HG03175 (cell line): ENCODE results near the gene ANKRD52.
A peak's percentile ranks its signal among the peaks of the same experiment; 100 is the strongest.
"Not testable (repeated sequence)": the region's sequence is repeated elsewhere in the genome, so short reads cannot be mapped to it uniquely, and the experiment has no call there.

Experiments used
- ATAC-seq: cut with Tn5 transposase; IDR thresholded peaks from one replicate; pipeline ENCODE4 v1.9.1; 2021; ENCODE audit warnings: mild to moderate bottlenecking, moderate library complexity; ENCODE audit not compliant: unreplicated experiment

The ANKRD52 gene

DNA sequence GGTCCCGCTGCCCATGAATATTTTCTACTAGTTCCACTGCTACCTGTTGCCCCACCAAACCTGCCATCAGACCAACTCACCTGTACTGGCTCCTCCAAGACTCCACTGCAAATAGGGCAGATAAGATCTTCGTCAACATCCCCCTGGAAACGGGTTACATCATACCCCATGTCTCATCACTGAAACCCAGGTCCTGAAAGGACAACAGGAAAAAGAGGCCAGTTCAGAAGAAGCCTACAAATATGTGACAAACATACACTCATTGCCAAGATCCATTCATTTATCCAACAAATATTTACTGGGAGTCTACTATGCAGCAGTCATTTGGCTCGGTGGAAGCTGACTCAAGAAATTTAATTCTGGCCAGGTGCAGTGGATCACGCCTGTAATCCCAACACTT is 44.3 kb downstream of the ANKRD52 start:
- no peak for ATAC-seq

DNA sequence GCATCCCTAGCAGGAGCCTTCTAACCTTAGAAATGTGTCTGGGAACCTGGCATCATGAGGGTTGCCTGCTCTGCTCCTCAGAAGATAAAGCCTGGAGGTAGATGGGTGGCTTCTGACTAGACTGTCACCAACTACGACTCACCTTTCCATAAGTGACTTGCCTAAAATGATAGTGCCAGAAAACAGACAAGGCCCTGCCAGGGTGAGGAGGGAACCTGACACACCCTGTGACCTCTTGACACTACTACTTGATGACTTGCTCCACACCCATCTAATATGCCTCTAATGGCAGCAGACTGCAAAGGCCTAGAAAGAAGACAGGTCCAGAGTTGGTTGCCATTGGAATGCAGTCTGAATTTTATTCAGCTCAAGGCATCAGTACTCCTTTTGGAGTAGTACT is 45.8 kb downstream of the ANKRD52 start:
- ATAC-seq: no peak

GRCh38 chr12:56208006-56208405 is 50.2 kb downstream of the ANKRD52 start:
- no peak for ATAC-seq

GRCh38 chr12:56206452-56207166 is 51.6 kb downstream of the ANKRD52 start:
- no peak for ATAC-seq

GRCh38 chr12:56205445-56205844 is 52.7 kb downstream of the ANKRD52 start:
- no peak for ATAC-seq

GRCh38 chr12:56204275-56204674 is 53.9 kb downstream of the ANKRD52 start:
- no peak for ATAC-seq

DNA sequence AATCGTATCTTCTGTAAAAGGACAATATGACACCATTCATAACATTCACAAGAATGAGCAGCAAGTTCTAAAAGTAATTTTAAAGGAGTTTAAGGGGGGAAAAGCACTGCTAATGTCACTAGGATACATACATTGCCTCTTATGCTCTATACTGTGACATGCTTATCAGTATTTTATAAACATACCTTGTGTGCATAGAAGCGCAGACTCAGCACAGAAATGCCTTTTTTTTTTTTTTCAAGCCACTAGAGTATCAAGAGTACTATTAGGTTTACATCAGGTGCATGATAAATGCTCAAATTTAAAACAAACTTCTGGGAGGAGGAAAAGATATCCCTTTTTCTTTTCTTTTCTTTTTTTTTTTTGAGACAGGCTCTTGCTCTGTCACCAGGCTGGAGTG is 55.3 kb downstream of the ANKRD52 start:
- no peak for ATAC-seq

- ATAC-seq: no peak
These were observed 55.8 kb downstream of the ANKRD52 start for GRCh38 chr12:56202366-56202765.

- ATAC-seq: no peak
These were observed 59.3 kb downstream of the ANKRD52 start for GRCh38 chr12:56198836-56199235.

- no peak for ATAC-seq
These were observed 60.1 kb downstream of the ANKRD52 start for GRCh38 chr12:56197921-56198635.

DNA sequence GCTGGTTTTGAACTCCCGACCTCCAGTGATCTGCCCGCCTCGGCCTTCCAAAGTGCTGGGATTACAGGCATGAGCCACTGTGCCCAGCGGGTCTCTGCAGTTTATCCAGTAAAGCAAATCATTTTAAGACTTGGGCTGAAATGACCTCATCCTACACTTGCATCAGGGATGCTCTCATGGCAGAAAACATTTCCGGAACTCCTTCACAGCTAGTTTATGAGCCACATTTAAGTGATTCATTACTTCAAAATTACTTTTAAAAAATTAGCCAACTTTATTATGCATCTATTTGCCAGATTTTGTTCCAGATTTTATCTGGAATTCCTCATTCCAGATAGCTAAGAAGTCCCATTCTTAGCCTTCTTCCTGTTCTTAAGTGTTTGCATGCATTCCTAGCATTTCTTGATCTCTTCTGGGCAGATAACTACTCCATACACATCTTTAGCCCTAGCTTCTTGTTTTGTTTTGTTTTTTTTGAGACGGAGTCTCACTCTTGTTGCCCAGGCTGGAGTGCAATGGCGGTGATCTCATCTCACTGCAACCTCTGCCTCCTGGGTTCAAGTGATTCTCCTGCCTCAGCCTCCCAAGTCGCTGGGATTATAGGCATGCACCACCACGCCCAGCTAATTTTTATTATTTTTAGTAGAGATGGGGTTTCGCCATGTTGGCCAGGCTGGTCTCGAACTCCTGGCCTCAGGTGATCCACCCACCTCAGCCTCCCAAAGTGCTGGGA is 61.2 kb downstream of the ANKRD52 start:
- not testable (repeated sequence) for ATAC-seq

DNA sequence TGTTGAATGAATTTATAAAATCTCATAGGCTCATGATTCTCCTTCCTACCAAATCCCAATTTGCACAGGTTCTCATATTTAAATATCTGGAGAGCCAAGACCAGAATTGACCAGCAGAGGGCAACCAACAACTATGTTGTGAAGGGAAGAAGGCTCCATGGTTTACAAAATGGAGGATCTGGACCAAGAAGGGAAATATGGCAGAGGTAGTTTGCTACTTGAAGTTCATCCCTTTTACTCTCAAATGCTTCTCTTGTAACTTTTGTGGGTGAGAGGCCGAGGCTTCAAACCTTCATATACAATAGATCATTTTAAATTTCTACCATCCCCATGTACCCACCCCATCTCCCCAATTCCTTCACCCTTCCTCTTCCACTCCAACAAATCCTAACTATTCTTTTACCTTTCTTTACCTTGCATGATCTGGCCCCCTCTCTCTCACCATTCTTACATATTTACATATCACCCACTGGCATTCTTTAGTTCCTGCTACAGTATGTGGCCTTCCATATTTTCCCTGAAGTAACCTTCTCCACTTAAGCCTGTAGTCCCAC is 65.1 kb downstream of the ANKRD52 start:
- ATAC-seq: no peak

DNA sequence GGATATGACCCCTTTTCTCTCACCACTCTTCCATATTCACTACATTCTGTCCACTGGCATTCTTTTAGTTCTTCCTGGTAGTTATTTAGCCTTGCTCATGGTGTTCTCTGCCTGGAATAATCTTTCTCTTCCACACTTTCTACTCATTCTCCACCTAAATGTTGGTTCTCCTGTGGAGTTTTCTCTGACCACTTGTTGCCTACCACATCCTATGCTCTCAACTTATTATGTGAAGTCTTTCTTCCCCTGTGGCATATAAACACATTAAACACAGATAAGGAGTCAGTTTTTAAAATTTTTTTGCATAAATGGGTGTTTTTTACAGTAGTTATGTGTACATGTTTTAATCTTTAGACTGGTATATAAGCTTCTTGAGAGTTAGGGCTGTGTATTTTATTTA is 65.6 kb downstream of the ANKRD52 start:
- no peak for ATAC-seq

GRCh38 chr12:56190695-56191155 is 67.5 kb downstream of the ANKRD52 start:
- no peak for ATAC-seq

GRCh38 chr12:56189918-56190694 is 68.1 kb downstream of the ANKRD52 start:
- ATAC-seq: peak; percentile 42

DNA sequence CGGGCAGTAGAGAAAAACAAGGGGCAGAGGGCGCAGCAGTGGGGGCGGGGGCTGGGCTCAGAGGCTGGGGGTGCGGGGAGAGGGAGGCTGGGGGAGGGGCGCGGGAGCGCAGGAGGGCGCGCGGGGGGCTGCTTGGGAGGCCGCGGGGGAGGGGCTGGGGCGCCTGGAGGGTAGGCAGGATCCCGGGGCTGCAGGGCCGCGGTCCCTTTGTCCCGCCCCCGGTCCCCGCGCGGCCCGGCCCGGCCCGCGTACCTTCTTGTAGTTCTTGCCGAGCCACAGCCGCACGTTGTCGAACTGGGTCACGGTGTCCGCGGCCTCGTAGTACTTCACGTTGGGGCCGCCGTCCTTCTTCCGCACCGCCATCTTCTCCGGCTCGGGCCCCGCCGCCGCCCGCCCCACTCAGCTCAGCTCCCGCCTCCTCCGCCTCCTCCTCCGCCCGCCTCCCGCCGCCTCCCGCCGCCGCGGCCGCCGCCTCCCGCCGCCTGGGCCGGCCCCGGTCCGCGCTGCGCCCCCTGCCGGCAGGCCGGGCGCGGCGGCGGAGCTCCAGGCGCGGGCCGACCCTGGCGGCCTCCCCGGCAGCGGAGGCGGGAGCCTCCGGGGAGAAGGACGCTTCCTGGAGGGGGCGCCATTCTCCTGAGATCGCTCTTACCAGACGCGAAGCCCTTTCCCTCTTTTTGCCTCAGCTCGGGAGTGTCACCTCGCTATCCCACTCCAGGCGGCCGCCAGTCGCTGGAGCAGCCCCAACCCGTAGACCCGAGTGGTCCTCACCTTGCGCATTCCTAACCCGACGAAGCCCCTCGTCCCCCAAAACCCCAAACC is 68.9 kb downstream of the ANKRD52 start, which contains the start of gene SMARCC2:
TSS of gene SMARCC2 (minus strand) at position 385 of the 819 bp plus-strand sequence. CDS start at position 363, 22 bp downstream.
- peak; percentile 73 for ATAC-seq

- no peak for ATAC-seq
These were observed 69.4 kb downstream of the ANKRD52 start for GRCh38 chr12:56188778-56189098.

GRCh38 chr12:56188131-56188777 is 69.9 kb downstream of the ANKRD52 start:
- no peak for ATAC-seq
